ENCODE data around the gene SWT1.

The SWT1 gene

DNA sequence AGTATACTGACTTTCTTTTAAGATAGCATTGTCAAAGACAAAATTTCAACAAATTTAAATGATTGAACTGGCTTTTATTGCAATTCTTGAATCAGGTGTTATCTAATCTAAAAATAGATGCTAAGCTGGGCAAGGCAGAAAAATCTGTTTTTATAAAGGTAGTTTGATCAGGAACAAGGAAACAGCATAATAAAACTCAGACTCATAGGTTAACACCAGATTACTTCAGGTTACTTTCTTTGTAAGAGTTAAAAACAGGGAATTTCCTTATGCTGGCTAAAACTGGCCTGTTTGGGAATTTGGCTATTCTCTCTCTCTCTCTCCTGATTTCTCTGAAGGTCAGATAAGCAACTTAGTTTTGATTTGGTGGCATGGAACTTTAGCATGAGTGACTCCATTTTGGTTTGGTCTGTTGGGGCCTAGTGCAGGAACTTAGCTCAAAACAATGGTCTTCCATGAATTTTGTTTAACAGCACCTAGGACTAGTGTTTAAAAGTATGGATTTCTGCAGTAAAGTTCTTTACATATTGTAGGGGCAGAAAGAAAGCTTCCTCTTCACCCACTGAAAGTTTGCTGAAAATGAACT lies 184.3 kb downstream of the SWT1 start:
- H3K27ac Mint-ChIP-seq = no peak overlapping the region
- H3K4me3 Mint-ChIP-seq = no peak overlapping the region
- H3K9me3 Mint-ChIP-seq = no peaks in the 10 kb centered on the region
- DNase-seq = no peak
- no peak for TF ChIP-seq CTCF (IDR thresholded peaks at IDR 0.05)
- no peaks in the 10 kb centered on the region for H3K27me3 Mint-ChIP-seq (ENCODE audit: low read depth, poor library complexity)
- no peaks in the 10 kb centered on the region for H3K4me1 Mint-ChIP-seq
- H3K36me3 Mint-ChIP-seq (ENCODE audit: low read depth) = no peaks in the 10 kb centered on the region
